Endothelial cell of umbilical vein (primary cell): Measurements from ENCODE around the gene LAMA5. TPM values are rescaled to one million over a fixed set of nuclear protein-coding genes. Genes with fewer than 3 reads are reported as not detected.

Source experiments
- BruUV-seq: library from RNA; stranded (reverse); fragments of 400-500 nt; replicated peaks from 2 replicates; lab custom pipeline; 2021; lab: Mats Ljungman, UMichigan
- CTCF ChIA-PET: fragments of 300-600, 350-600 bp; sonication (Branson Sonifier 250); formaldehyde crosslinking; loops from one replicate; lab custom pipeline; 2021; ENCODE audit warnings: antibody characterized with exemption, inconsistent platforms; lab: Charles Lee
- POLR2A ChIA-PET: fragments of 300-600, 350-600 bp; sonication (Branson Sonifier 250); formaldehyde crosslinking; loops from one replicate; lab custom pipeline; 2021; ENCODE audit warnings: antibody characterized with exemption, inconsistent platforms; lab: Charles Lee
- DNase-seq: peaks from one replicate; pipeline ENCODE4 v3.0.0-alpha.2; 2011; ENCODE audit warnings: low read depth, low spot score
- FAIRE-seq: peaks from 2 replicates; lab custom pipeline; 2011; peaks lifted over from hg19 to GRCh38; lab: Jason Lieb, UNC
- H2AFZ ChIP-seq: 2 replicates; pipeline ENCODE4 v1.6.0; 2012; ENCODE audit warnings: low read depth, low read length, control low read depth, inconsistent platforms
- H3K27ac ChIP-seq: 2 replicates; pipeline ENCODE4 v1.5.1; 2011; ENCODE audit warnings: low read depth, mild to moderate bottlenecking, control low read depth, low read length, moderate library complexity; ENCODE audit not compliant: insufficient read depth
- H3K27me3 ChIP-seq, 2 experiments: 2 replicates each; pipeline versions ENCODE4 v1.6.0 to v1.6.1; 2011; ENCODE audit warnings: low read length in 2 of 2, mixed read lengths in 1 of 2; ENCODE audit not compliant: control insufficient read depth in 2 of 2, insufficient read depth in 2 of 2
- H3K36me3 ChIP-seq, 2 experiments: 2 replicates in 1 of 2; 3 replicates in 1 of 2; pipeline ENCODE4 v1.5.1; 2011; ENCODE audit warnings: low read length in 2 of 2, mild to moderate bottlenecking in 1 of 2, moderate library complexity in 1 of 2; ENCODE audit not compliant: control insufficient read depth in 2 of 2, insufficient read depth in 2 of 2; ENCODE audit errors: extremely low read depth in 1 of 2
- H3K4me1 ChIP-seq: 3 replicates; pipeline ENCODE4 v1.5.1; 2011; ENCODE audit warnings: mild to moderate bottlenecking, low read length; ENCODE audit not compliant: control insufficient read depth, insufficient read depth; ENCODE audit errors: extremely low read depth
- H3K4me2 ChIP-seq: 2 replicates; pipeline ENCODE4 v1.6.1; 2011; ENCODE audit warnings: low read length, control low read depth, mixed read lengths; ENCODE audit not compliant: insufficient read depth
- H3K4me3 ChIP-seq, 3 experiments: fragments of 200-600 bp in 1 of 3; sonication (generic), shearing (Covaris generic) in 1 of 3; replicated peaks in 1 of 3; 2 replicates each; pipeline ENCODE4 v1.5.1; 2011 to 2016; ENCODE audit warnings: control low read depth in 3 of 3, low read length in 3 of 3, mild to moderate bottlenecking in 2 of 3, inconsistent platforms in 1 of 3, low read depth in 1 of 3, moderate library complexity in 1 of 3; ENCODE audit not compliant: insufficient read depth in 1 of 3
- H3K79me2 ChIP-seq: 2 replicates; pipeline ENCODE4 v1.6.0; 2012; ENCODE audit warnings: low read length, inconsistent platforms; ENCODE audit not compliant: control insufficient read depth, insufficient read depth
- H3K9ac ChIP-seq: replicated peaks from 2 replicates; pipeline ENCODE3; 2011; ENCODE audit warnings: low read length, control low read depth; ENCODE audit not compliant: insufficient read depth; ENCODE audit errors: extremely low read depth
- H3K9me1 ChIP-seq: replicated peaks from 3 replicates; pipeline ENCODE4 v1.6.0; 2011; ENCODE audit warnings: mild to moderate bottlenecking, low read length; ENCODE audit not compliant: control insufficient read depth, insufficient read depth; ENCODE audit errors: extremely low read depth
- H3K9me3 ChIP-seq: replicated peaks from 2 replicates; pipeline ENCODE4 v1.5.1; 2012; ENCODE audit warnings: low read length, inconsistent platforms; ENCODE audit not compliant: control insufficient read depth, insufficient read depth
- H4K20me1 ChIP-seq: replicated peaks from 2 replicates; pipeline ENCODE3; 2011; ENCODE audit warnings: mild to moderate bottlenecking, low read length; ENCODE audit not compliant: control insufficient read depth, insufficient read depth; ENCODE audit errors: extremely low read depth
- EZH2 ChIP-seq: IDR thresholded peaks from 2 replicates; pipeline ENCODE4 v1.6.1; 2012; ENCODE audit warnings: borderline replicate concordance, low read depth, mild to moderate bottlenecking, moderate library complexity, low read length, inconsistent platforms; ENCODE audit not compliant: severe bottlenecking
- FOS ChIP-seq: IDR thresholded peaks from 2 replicates; pipeline ENCODE4 v1.6.1; 2011; ENCODE audit warnings: mild to moderate bottlenecking, low read length, moderate library complexity, borderline replicate concordance; ENCODE audit not compliant: insufficient read depth
- GATA2 ChIP-seq: IDR thresholded peaks from 2 replicates; pipeline ENCODE4 v1.7.0; 2011; ENCODE audit warnings: low read depth, mild to moderate bottlenecking, moderate library complexity, mixed read lengths, low read length; ENCODE audit not compliant: insufficient read length, insufficient read depth
- JUN ChIP-seq: IDR thresholded peaks from 2 replicates; pipeline ENCODE4 v1.6.1; 2011; ENCODE audit warnings: borderline replicate concordance, low read depth; ENCODE audit not compliant: insufficient read length, insufficient read depth
- MYC ChIP-seq: IDR thresholded peaks from one replicate; pipeline ENCODE4 v1.6.1; 2011; ENCODE audit warnings: mild to moderate bottlenecking, low read depth, low read length
- POLR2A ChIP-seq: IDR thresholded peaks from 2 replicates; pipeline ENCODE4 v1.6.1; 2012; ENCODE audit warnings: low read depth, mild to moderate bottlenecking, control low read depth, low read length
- POLR2AphosphoS5 ChIP-seq: IDR thresholded peaks from 2 replicates; pipeline ENCODE4 v1.6.1; 2012; ENCODE audit warnings: low read depth, mild to moderate bottlenecking, control low read depth, low read length, moderate library complexity; ENCODE audit not compliant: insufficient read depth
- dilution Hi-C: fragments of 300-500 bp; cut with MboI; formaldehyde crosslinking; loops from one replicate; pipeline ENCODE4 v1.15.0; 2019; ENCODE audit warnings: low sequenced_read_pairs; ENCODE audit not compliant: extremely low pct_ligation_motif_present
- intact Hi-C: fragments of 100-400 bp; cut with micrococcal nuclease; formaldehyde crosslinking; loops from one replicate; pipeline ENCODE4 v1.10.0; 2022
- polyA plus RNA-seq, 4 experiments: library from polyadenylated mRNA; depleted of rRNA in 3 of 4; stranded (reverse) in 3 of 4; unstranded in 1 of 4; fragments of >200 nt; gene quantifications; 2 replicates each; pipeline versions ENCODE4 v1.2.1 to v1.2.3, GENCODE V29; 2011 to 2012; ENCODE audit warnings: missing spikeins in 1 of 4
- total RNA-seq: library from RNA; stranded (reverse); gene quantifications from 2 replicates; pipeline ENCODE4 v1.2.3, GENCODE V29; 2021
- TF ChIP-seq, protein P1 (sequence below): IDR thresholded peaks from 2 replicates; pipeline ENCODE4 v1.6.1; 2011; ENCODE audit not compliant: insufficient read depth, insufficient read length
- TF ChIP-seq, protein P2 (sequence below), 2 donors: IDR thresholded peaks; 1 replicate in 1 of 2; 2 replicates in 1 of 2; pipeline ENCODE4 v1.5.1; 2011; ENCODE audit warnings: low read length in 2 of 2, mild to moderate bottlenecking in 2 of 2, moderate library complexity in 2 of 2, control low read depth in 1 of 2, inconsistent platforms in 1 of 2, low read depth in 1 of 2; ENCODE audit not compliant: insufficient read depth in 1 of 2; ENCODE audit errors: extremely low read depth in 1 of 2

LAMA5 gene
- total and polyA plus RNA-seq, 2 donors (not counting 3 experiments of a cell fraction or from before 2014, with no cell fraction given) = 24.0 to 145 TPM

DNA sequence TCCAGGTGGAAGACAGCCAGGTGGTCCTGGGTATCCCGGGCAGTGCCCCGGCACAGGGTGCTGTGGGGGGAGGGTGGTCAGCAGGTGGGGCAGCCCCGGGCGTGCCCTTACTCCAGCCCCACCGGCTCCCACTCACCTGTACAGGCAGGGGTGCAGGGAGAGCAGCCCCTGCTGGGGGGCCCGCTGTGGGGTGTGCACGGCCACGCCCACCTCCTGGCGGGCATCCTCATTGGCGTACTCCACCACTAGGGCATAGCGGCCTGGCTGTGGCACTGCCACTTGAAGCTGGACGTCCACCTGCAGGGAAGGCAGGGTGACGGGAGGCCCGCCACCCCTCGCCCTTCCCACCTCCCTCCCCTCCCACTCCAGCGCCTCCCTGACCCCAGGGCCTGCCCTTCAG, 34.7 kb downstream of the LAMA5 start:
- intact Hi-C loops = no loop called here
- CTCF ChIA-PET = interaction anchor here (0.6 kb wide), 1 partner anchor 20 kb away, joined by 3 read pairs; no protein-coding TSS in a partner anchor

More for the DNA sequence above, 34.7 kb downstream of the LAMA5 start:
- FAIRE-seq (no peak), DNase-seq (no peak)
- Histone ChIP-seq H3K4me2 (no peak overlapping the region), H3K9me3 (no peaks in the 10 kb centered on the region), H3K4me1 (no peaks in the 10 kb centered on the region), H3K36me3 (peaks cover 8 to 65% of the 10 kb centered on the region in 2 experiments), H3K27ac (no peak overlapping the region), H3K9me1 (no peaks in the 10 kb centered on the region), H2AFZ (no peak overlapping the region), H3K27me3 (no peaks in the 10 kb centered on the region), H4K20me1 (no peaks in the 10 kb centered on the region), H3K79me2 (no peaks in the 10 kb centered on the region), H3K4me3 (no peak overlapping the region), H3K9ac (no peak overlapping the region)
- no TSS peak for BruUV-seq
- POLR2A ChIA-PET = no interaction called here
- dilution Hi-C loops = no loop called here
- TF ChIP-seq GATA2 = no peak
- no peak for TF ChIP-seq MYC
- no peak for TF ChIP-seq JUN
- no peak for TF ChIP-seq POLR2AphosphoS5
- TF ChIP-seq FOS = no peak
- TF ChIP-seq, protein P1, sequence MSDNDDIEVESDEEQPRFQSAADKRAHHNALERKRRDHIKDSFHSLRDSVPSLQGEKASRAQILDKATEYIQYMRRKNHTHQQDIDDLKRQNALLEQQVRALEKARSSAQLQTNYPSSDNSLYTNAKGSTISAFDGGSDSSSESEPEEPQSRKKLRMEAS = no peak
- TF ChIP-seq EZH2 = no peak
- TF ChIP-seq, protein P2, sequence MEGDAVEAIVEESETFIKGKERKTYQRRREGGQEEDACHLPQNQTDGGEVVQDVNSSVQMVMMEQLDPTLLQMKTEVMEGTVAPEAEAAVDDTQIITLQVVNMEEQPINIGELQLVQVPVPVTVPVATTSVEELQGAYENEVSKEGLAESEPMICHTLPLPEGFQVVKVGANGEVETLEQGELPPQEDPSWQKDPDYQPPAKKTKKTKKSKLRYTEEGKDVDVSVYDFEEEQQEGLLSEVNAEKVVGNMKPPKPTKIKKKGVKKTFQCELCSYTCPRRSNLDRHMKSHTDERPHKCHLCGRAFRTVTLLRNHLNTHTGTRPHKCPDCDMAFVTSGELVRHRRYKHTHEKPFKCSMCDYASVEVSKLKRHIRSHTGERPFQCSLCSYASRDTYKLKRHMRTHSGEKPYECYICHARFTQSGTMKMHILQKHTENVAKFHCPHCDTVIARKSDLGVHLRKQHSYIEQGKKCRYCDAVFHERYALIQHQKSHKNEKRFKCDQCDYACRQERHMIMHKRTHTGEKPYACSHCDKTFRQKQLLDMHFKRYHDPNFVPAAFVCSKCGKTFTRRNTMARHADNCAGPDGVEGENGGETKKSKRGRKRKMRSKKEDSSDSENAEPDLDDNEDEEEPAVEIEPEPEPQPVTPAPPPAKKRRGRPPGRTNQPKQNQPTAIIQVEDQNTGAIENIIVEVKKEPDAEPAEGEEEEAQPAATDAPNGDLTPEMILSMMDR (IDR thresholded peaks at IDR 0.05; ENCODE audit: extremely low read depth in 1 of 2, insufficient read depth in 1 of 2, low read depth in 1 of 2, low read length in 2 of 2) = no peak
- no peak for TF ChIP-seq POLR2A
